T-cell (primary cell): ENCODE data around the gene PARP8. TPM values are rescaled to one million over a fixed set of nuclear protein-coding genes. Genes with fewer than 3 reads are reported as not detected.
A peak's percentile ranks its signal among the peaks of the same experiment; 100 is the strongest.
"Not testable (repeated sequence)": the region's sequence is repeated elsewhere in the genome, so short reads cannot be mapped to it uniquely, and the experiment has no call there.

Source experiments
- ATAC-seq, 4 experiments: fragments of 200-7000 bp in 3 of 4; fragments of 150-1000 bp in 1 of 4; cut with Tn5 transposase; replicated peaks in 1 of 4; 1 replicate in 3 of 4; 2 replicates in 1 of 4; pipeline ENCODE4 v1.10.0; 2021; ENCODE audit warnings: moderate library complexity in 3 of 4, mild to moderate bottlenecking in 2 of 4, moderate number of reproducible peaks in 1 of 4
- CTCF ChIA-PET, 2 donors: fragments of 300-600 bp; sonication (Branson Sonifier 250); formaldehyde crosslinking; loops; one replicate each; lab custom pipeline; 2022; ENCODE audit warnings: antibody characterized with exemption in 2 of 2; lab: Charles Lee
- POLR2A ChIA-PET, 2 donors: fragments of 300-600 bp; sonication (Branson Sonifier 250); formaldehyde crosslinking; loops; one replicate each; lab custom pipeline; 2022; ENCODE audit warnings: antibody characterized with exemption in 2 of 2; lab: Charles Lee
- DNase-seq, 35 experiments: peaks; one replicate each; pipeline versions ENCODE4 v3.0.0 to v3.0.0-alpha.2; 2013 to 2023
- H3K27ac ChIP-seq: one replicate; pipeline ENCODE4 v1.5.1; 2013; ENCODE audit warnings: low read length
- H3K27me3 ChIP-seq, 2 experiments: replicated peaks in 1 of 2; 1 replicate in 1 of 2; 2 replicates in 1 of 2; pipeline versions ENCODE4 v1.6.1 to v1.7.0; 2013; ENCODE audit warnings: low read length in 1 of 2, mixed read lengths in 1 of 2; ENCODE audit not compliant: control insufficient read depth in 2 of 2, insufficient read depth in 2 of 2; ENCODE audit errors: extremely low read depth in 1 of 2
- H3K36me3 ChIP-seq, 2 donors: 1 replicate in 1 of 2; 2 replicates in 1 of 2; pipeline versions ENCODE4 v1.6.1 to v1.7.0; 2013; ENCODE audit warnings: low read length in 1 of 2; ENCODE audit not compliant: control insufficient read depth in 2 of 2, insufficient read depth in 1 of 2; ENCODE audit errors: extremely low read depth in 1 of 2
- H3K4me1 ChIP-seq, 2 experiments: 1 replicate in 1 of 2; 2 replicates in 1 of 2; pipeline versions ENCODE4 v1.6.1 to v1.7.0; 2013; ENCODE audit warnings: low read length in 2 of 2, mixed read lengths in 1 of 2; ENCODE audit not compliant: insufficient read depth in 2 of 2, control insufficient read depth in 1 of 2; ENCODE audit errors: extremely low read depth in 1 of 2
- H3K4me3 ChIP-seq, 2 donors: 1 replicate in 1 of 2; 2 replicates in 1 of 2; pipeline versions ENCODE4 v1.5.1 to v1.7.0; 2013; ENCODE audit warnings: mild to moderate bottlenecking in 2 of 2, low read length in 1 of 2, moderate library complexity in 1 of 2; ENCODE audit not compliant: control insufficient read depth in 1 of 2; ENCODE audit errors: extremely low read depth in 1 of 2
- H3K9me3 ChIP-seq: 2 replicates; pipeline ENCODE4 v1.7.0; 2013
- H3K27ac Mint-ChIP-seq, 2 donors: one replicate each; pipeline ENCODE4 v1.8.0; 2020 to 2021; ENCODE audit warnings: mild to moderate bottlenecking in 2 of 2, mixed read lengths in 2 of 2
- H3K27me3 Mint-ChIP-seq, 2 donors: one replicate each; pipeline ENCODE4 v1.8.0; 2021 to 2022; ENCODE audit warnings: mixed read lengths in 2 of 2
- H3K36me3 Mint-ChIP-seq: one replicate; pipeline ENCODE4 v1.8.0; 2021; ENCODE audit warnings: mixed read lengths
- H3K4me1 Mint-ChIP-seq, 3 donors: one replicate each; pipeline ENCODE4 v1.8.0; 2020 to 2022; ENCODE audit warnings: mixed read lengths in 3 of 3, mild to moderate bottlenecking in 1 of 3
- H3K4me3 Mint-ChIP-seq, 3 donors: one replicate each; pipeline ENCODE4 v1.8.0; 2020 to 2022; ENCODE audit warnings: mild to moderate bottlenecking in 3 of 3, mixed read lengths in 3 of 3, moderate library complexity in 3 of 3
- H3K9me3 Mint-ChIP-seq, 3 donors: one replicate each; pipeline ENCODE4 v1.8.0; 2020 to 2022; ENCODE audit warnings: mixed read lengths in 3 of 3
- WGBS: methylation state at CpG from one replicate; pipeline ENCODE4 v1.1.5; 2013; ENCODE audit warnings: missing lambda C conversion rate; ENCODE audit not compliant: insufficient coverage; 5-methylcytosine and 5-hydroxymethylcytosine counted together
- total RNA-seq, 35 experiments: library from RNA in 6 of 35; stranded (reverse) in 6 of 35; fragments of 120-200 nt in 1 of 35; gene quantifications; one replicate each; pipeline versions ENCODE4 v1.2.1 to v1.2.4 and lab custom pipeline; 2013 to 2026

The PARP8 gene, protein sequence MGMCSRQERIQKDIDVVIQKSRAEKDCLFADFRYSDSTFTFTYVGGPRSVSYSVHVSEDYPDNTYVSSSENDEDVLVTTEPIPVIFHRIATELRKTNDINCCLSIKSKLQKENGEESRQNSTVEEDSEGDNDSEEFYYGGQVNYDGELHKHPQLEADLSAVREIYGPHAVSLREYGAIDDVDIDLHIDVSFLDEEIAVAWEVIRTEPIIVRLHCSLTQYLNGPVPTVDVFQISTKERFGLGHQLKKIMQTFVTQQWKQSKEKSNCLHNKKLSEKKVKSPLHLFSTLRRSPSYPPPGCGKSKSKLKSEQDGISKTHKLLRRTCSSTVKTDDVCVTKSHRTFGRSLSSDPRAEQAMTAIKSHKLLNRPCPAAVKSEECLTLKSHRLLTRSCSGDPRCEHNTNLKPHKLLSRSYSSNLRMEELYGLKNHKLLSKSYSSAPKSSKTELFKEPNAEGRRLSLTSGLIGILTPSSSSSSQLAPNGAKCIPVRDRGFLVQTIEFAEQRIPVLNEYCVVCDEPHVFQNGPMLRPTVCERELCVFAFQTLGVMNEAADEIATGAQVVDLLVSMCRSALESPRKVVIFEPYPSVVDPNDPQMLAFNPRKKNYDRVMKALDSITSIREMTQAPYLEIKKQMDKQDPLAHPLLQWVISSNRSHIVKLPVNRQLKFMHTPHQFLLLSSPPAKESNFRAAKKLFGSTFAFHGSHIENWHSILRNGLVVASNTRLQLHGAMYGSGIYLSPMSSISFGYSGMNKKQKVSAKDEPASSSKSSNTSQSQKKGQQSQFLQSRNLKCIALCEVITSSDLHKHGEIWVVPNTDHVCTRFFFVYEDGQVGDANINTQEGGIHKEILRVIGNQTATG
- 100 to 1,000 TPM in 4 of 5 donors, 10 to 100 TPM in 1; 92.8 to 252 (median 136) TPM for total RNA-seq
- total RNA-seq (2013): 174 TPM
- total RNA-seq (lab: John Stamatoyannopoulos, UW): 35.4 to 339 (median 220) reads per million in 29 experiments

DNA sequence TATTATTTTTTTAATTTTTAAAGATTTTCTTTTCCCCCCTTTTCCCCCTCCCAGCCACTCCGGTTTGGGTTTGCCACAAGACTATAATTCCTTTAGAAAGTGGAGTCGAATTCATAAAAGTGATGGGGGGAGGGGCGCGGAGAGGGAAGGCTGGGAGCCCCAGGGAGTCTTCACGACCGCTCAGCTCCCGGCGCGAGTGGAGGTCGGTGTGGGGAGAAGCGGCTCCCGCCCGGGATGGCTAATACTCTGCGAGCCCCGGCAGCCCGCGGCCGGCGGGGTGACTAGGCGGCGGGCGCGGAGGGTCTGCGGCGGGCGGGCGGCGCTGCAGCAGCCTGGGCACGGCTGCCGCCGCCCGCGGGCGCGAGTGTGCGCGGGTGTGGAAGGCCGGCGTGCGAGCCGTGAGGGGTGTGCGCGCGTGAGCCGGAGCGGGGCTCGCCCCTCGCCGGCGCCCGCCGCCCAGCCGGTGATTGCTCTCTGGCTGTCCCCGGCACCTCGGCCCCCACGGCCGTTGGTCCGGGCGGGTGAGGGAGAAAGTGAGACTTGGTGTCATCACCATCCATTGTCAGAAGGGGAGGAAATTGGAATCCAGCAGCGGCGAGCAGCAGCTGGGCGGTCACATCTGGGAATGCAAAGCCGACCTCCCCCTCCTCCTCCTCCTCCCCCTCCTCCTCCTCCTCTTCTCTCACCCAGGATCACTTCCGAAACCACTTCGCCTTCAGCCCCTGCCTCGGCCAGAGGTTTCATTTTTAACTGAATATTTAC, at the start of gene PARP8:
PARP8 (plus strand) TSS at position 377 of the 762 bp plus-strand sequence. CDS start 459 bp downstream, outside the sequence.
- no peaks in the 10 kb centered on the region for H3K9me3 ChIP-seq
- ChIA-PET CTCF (no interaction called here), POLR2A (interaction anchor here (0.6 to 1.7 kb wide), 5 partner anchors 60 to 254 kb away, joined by 3 to 12 read pairs (median 3); no protein-coding TSS in a partner anchor)
- under 1% methylated on average over 51 of the region's 66 CpGs for WGBS
- Mint-ChIP-seq H3K9me3 (no peaks in the 10 kb centered on the region), H3K27ac (peak within 1 kb of the TSS; percentile 100), H3K27me3 (no peaks in the 10 kb centered on the region), H3K36me3 (peaks cover 17% of the 10 kb centered on the region), H3K4me1 (peaks cover 54 to 68% (median 59%) of the 10 kb centered on the region in 3 donors), H3K4me3 (peak within 1 kb of the TSS; percentile 96 to 99 (median 99))
- DNase-seq (peak in 34 of 35 experiments; percentile 15 to 67 (median 34)), ATAC-seq (peak; percentile 19 to 42 (median 34))
- H3K4me1 ChIP-seq: peaks cover 20 to 27% of the 10 kb centered on the region in 2 experiments
- no peaks in the 10 kb centered on the region for H3K27me3 ChIP-seq
- H3K27ac ChIP-seq: peak within 1 kb of the TSS; percentile 100
- H3K4me3 ChIP-seq: peak within 1 kb of the TSS; percentile 90 to 98
- no peaks in the 10 kb centered on the region for H3K36me3 ChIP-seq

- Mint-ChIP-seq H3K27ac (no peak overlapping the region), H3K27me3 (no peaks in the 10 kb centered on the region), H3K36me3 (peaks cover 5% of the 10 kb centered on the region), H3K4me1 (peaks cover 5 to 9% (median 6%) of the 10 kb centered on the region in 3 donors), H3K9me3 (peaks cover 5 to 10% (median 8%) of the 10 kb centered on the region in 3 donors), H3K4me3 (no peak overlapping the region)
- WGBS: 92% methylated on average over 3 of the region's 3 CpGs
- ATAC-seq: no peak
- Histone ChIP-seq H3K9me3 (no peaks in the 10 kb centered on the region), H3K4me1 (no peaks in the 10 kb centered on the region), H3K27me3 (no peaks in the 10 kb centered on the region), H3K4me3 (no peak overlapping the region), H3K36me3 (no peaks in the 10 kb centered on the region), H3K27ac (no peak overlapping the region)
- no peak for DNase-seq
- ChIA-PET POLR2A (no interaction called here), CTCF (interaction anchor here in 1 of 2 donors (0.6 kb wide), 1 partner anchor 85 kb away, joined by 3 read pairs; no protein-coding TSS in a partner anchor)
Measured at GRCh38 chr5:50623666-50624065, 42.8 kb upstream of the PARP8 start.

- H3K36me3 Mint-ChIP-seq, H3K9me3 Mint-ChIP-seq, H3K4me3 ChIP-seq, POLR2A ChIA-PET, H3K36me3 ChIP-seq, H3K27me3 Mint-ChIP-seq, H3K9me3 ChIP-seq, CTCF ChIA-PET, H3K27me3 ChIP-seq, ATAC-seq: not testable (repeated sequence)
- H3K27ac Mint-ChIP-seq: peak overlapping the region; percentile 89 to 92
- Histone ChIP-seq H3K27ac (peak overlapping the region; percentile 69), H3K4me1 (peaks cover 31 to 36% of the 10 kb centered on the region in 2 experiments)
- H3K4me1 Mint-ChIP-seq: peaks cover 73 to 80% (median 78%) of the 10 kb centered on the region in 3 donors
- WGBS: no CpG with 5 or more reads among the region's 2 CpGs
- H3K4me3 Mint-ChIP-seq: peak overlapping the region in 2 of 3 donors; percentile 31 to 61
- peak; percentile 3 to 81 (median 46) for DNase-seq
Measured at GRCh38 chr5:50634866-50635265, 31.6 kb upstream of the PARP8 start.

DNA sequence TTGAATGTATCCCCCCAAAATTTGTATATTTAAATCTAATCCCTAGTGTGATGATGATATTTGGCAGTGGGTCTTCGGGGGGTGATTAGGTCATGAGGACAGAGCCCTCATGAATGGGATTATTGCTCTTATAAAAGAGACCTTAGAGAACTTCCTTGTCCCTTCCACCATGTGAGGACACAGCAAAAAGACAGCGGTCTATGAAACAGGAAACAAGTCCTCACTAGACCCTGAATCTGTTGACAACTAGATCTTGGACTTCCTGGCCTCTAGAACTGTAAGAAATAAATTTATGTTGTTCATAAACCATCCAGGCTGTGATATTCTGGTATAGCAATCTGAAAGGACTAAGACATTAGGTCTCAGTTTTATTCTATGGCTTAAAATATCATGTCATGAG, 28.9 kb upstream of the PARP8 start:
- H3K36me3 ChIP-seq, H3K4me3 ChIP-seq, H3K9me3 Mint-ChIP-seq, H3K9me3 ChIP-seq, H3K27me3 Mint-ChIP-seq, ATAC-seq, CTCF ChIA-PET, POLR2A ChIA-PET, H3K36me3 Mint-ChIP-seq, H3K27me3 ChIP-seq: not testable (repeated sequence)
- Mint-ChIP-seq H3K4me3 (peak overlapping the region in 1 of 3 donors; percentile 29), H3K4me1 (peaks cover 63 to 68% (median 64%) of the 10 kb centered on the region in 3 donors), H3K27ac (peak overlapping the region; percentile 78 to 85)
- Histone ChIP-seq H3K27ac (peak overlapping the region; percentile 34), H3K4me1 (peaks cover 26 to 28% of the 10 kb centered on the region in 2 experiments)
- WGBS: no CpG with 5 or more reads among the region's 2 CpGs
- peak in 1 of 35 experiments; percentile 14 for DNase-seq

DNA sequence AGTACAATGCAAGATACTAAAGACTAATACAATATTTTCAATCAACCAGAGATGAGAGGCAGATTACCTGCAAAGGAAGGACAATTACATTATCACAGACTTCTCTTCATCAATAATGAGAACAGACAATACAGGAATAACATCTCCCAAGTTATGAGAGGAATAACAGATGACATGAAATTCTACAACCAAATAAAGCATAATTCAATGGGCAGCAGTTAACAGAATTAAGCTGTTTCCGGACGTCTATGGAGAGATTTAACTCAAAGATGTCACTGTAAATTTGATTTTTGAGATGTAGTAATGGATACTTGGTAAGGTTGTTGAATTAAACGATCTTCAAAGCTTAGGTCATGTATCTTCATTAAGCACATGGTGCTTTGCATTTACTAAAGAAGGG, 19.8 kb upstream of the PARP8 start:
- no peak for DNase-seq

More for the DNA sequence above, 19.8 kb upstream of the PARP8 start:
- H3K27ac Mint-ChIP-seq: no peak overlapping the region
- H3K36me3 ChIP-seq: no peaks in the 10 kb centered on the region
- no peak overlapping the region for H3K27ac ChIP-seq
- ChIA-PET CTCF (no interaction called here), POLR2A (no interaction called here)
- no peak overlapping the region for H3K4me3 ChIP-seq
- H3K4me1 Mint-ChIP-seq: peaks cover 25 to 34% (median 32%) of the 10 kb centered on the region in 3 donors
- H3K9me3 Mint-ChIP-seq: peaks cover 0 to 4% (median 4%) of the 10 kb centered on the region in 3 donors
- H3K4me1 ChIP-seq: peaks cover 0 to 3% of the 10 kb centered on the region in 2 experiments
- no peaks in the 10 kb centered on the region for H3K27me3 ChIP-seq
- WGBS: no CpG with 5 or more reads among the region's 3 CpGs
- H3K9me3 ChIP-seq: no peaks in the 10 kb centered on the region
- no peak overlapping the region for H3K4me3 Mint-ChIP-seq
- no peaks in the 10 kb centered on the region for H3K27me3 Mint-ChIP-seq
- ATAC-seq: no peak
- no peaks in the 10 kb centered on the region for H3K36me3 Mint-ChIP-seq
